Measurements from ENCODE around the gene MAPK8IP2.

The MAPK8IP2 gene

DNA sequence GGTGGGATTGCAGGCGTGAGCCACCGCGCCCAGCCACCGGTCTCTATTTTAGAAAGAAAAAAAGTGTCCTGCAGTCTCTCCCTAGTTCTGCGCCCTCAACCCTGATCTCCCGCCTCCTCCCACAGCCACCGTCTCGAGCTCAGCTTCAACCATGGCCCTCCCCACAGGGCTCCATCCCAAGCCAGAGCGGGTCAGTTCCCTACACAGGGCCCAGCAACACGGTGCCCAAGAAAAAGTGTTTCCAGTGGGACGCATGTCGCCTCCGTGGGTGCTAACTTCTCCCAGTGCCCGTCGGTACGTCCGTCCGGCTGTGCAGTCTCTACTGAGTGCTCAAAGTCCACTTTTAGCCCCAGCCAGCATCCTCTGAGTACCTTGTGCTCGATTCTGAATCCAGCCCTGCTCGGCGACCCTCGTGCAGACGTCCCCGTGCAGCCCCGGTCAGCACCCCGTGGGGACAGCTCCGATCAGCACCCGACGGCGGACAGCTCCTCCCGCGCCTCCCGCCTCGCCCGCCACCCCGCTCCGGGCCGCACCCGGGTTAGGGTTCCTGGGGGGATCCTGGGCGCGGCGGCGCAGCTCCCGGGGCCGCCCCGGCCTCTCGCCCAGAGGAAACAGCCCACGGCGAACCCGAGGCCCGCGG lies 657 bp upstream of the MAPK8IP2 start:
- Histone ChIP-seq H3K9me3 (ENCODE audit: control insufficient read depth in 2 of 2, low read length in 2 of 2) (no peaks in the 10 kb centered on the region), H3K4me1 (ENCODE audit: control insufficient read depth in 2 of 2, insufficient read depth in 2 of 2, low read length in 2 of 2) (no peaks in the 10 kb centered on the region), H3K36me3 (ENCODE audit: control insufficient read depth in 2 of 2, insufficient read depth in 2 of 2, low read length in 2 of 2) (no peaks in the 10 kb centered on the region), H3K27me3 (ENCODE audit: control insufficient read depth in 2 of 2, insufficient read depth in 2 of 2, low read length in 2 of 2) (peaks cover 16 to 22% of the 10 kb centered on the region in 2 donors), H3K9ac (ENCODE audit: low read depth in 1 of 2, low read length in 2 of 2) (no peak overlapping the region), H3K4me3 (ENCODE audit: low read length in 2 of 2) (no peak overlapping the region), H3K27ac (ENCODE audit: low read depth in 2 of 2, low read length in 2 of 2) (no peak overlapping the region)

DNA sequence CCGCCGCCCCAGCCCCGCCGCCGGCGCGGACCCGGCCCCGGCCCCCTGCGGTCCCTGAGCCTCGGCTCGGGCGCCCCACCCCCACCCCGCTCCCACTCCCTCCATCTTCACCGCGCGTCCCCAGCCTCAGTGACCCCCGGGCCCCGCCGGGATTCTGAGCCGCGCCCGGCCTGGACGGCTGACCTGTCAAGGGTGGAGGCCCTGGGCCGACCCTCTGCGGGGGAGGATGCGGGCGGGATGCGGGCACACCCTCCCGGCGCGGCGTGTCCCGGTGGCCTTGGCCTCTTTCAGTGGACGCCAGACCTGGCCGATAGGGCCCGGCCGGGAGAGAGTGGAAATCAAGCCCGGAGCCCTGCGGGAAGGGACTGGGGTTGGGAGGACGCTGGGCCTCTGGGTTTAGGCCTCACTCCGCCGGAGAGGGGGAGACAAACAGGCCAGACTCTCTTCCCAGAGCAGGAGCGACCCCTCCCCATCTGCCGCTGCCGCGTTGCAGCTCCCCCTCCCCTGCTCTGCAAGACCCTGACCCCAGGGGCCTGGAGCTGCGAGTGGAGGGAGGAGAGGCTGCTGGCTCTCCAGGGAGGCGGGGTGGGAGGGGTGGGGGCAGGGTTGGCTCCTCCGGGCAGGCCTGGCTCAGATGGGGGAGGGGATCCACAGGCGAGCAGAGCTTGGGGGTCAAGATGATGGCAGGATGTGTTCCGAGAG lies 525 bp downstream of the MAPK8IP2 start:
- H3K36me3 ChIP-seq (ENCODE audit: control insufficient read depth in 2 of 2, insufficient read depth in 2 of 2, low read length in 2 of 2) = no peaks in the 10 kb centered on the region
- no peaks in the 10 kb centered on the region for H3K4me1 ChIP-seq (ENCODE audit: control insufficient read depth in 2 of 2, insufficient read depth in 2 of 2, low read length in 2 of 2)
- H3K27ac ChIP-seq (ENCODE audit: low read depth in 2 of 2, low read length in 2 of 2) = no peak overlapping the region
- peaks cover 16 to 22% of the 10 kb centered on the region in 2 donors for H3K27me3 ChIP-seq (ENCODE audit: control insufficient read depth in 2 of 2, insufficient read depth in 2 of 2, low read length in 2 of 2)
- H3K9ac ChIP-seq (ENCODE audit: low read depth in 1 of 2, low read length in 2 of 2) = no peak overlapping the region
- H3K4me3 ChIP-seq (ENCODE audit: low read length in 2 of 2) = no peak overlapping the region
- no peaks in the 10 kb centered on the region for H3K9me3 ChIP-seq (ENCODE audit: control insufficient read depth in 2 of 2, low read length in 2 of 2)

DNA sequence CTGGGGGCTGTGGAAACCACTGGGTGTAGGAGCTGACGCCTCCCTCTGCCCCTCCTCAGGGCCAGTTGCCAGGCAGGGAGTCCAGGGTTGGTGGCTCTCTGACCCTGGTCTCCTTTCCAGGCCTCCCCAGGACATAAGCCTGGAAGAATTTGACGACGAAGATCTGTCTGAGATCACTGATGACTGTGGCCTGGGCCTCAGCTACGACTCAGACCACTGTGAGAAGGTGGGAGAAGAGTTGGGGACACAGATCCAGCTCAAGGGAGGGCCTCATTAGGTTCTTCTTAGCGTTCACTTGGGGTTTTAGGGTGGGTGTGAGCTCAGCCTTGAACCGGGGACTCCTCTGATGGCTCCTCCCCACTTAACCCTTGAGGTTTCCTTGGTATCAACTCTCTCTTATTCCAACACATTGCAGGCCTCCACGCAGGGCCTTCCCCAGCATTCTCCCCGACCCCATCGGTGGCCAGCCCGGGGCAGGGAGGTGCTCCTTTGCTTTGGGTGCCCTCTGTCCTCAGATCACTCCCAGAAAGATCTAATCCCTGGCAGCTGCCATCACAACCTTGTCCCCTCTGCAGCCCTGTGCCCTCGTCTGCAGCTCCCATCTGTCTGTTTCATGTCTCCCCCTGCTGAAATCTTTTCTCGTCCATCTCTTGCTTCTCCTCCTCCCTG lies 1.2 kb downstream of the MAPK8IP2 start:
- H3K4me3 ChIP-seq (ENCODE audit: low read length in 2 of 2) = no peak overlapping the region
- H3K9me3 ChIP-seq (ENCODE audit: control insufficient read depth in 2 of 2, low read length in 2 of 2) = no peaks in the 10 kb centered on the region
- no peaks in the 10 kb centered on the region for H3K36me3 ChIP-seq (ENCODE audit: control insufficient read depth in 2 of 2, insufficient read depth in 2 of 2, low read length in 2 of 2)
- peaks cover 16 to 22% of the 10 kb centered on the region in 2 donors for H3K27me3 ChIP-seq (ENCODE audit: control insufficient read depth in 2 of 2, insufficient read depth in 2 of 2, low read length in 2 of 2)
- no peaks in the 10 kb centered on the region for H3K4me1 ChIP-seq (ENCODE audit: control insufficient read depth in 2 of 2, insufficient read depth in 2 of 2, low read length in 2 of 2)
- H3K27ac ChIP-seq (ENCODE audit: low read depth in 2 of 2, low read length in 2 of 2) = no peak overlapping the region
- H3K9ac ChIP-seq (ENCODE audit: low read depth in 1 of 2, low read length in 2 of 2) = no peak overlapping the region

DNA sequence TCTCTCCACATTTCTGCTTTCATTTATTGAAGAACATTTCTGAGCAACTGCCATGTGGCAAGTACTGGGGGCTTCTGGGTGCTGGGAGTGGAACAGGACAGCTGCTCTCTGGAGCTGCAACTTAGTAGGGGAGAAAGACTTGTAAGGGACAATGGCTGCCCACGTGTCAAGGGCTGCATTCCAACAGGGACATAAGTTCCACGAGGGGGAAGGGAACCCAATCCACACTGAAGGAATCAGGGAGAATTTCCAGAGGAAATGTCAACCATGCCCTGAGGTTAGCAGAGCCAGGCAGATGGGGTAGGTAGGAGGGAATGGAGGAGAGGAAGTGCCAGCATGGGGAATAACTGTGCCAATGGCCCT lies 1.7 kb downstream of the MAPK8IP2 start:
- Histone ChIP-seq H3K9me3 (ENCODE audit: control insufficient read depth in 2 of 2, low read length in 2 of 2) (no peaks in the 10 kb centered on the region), H3K27ac (ENCODE audit: low read depth in 2 of 2, low read length in 2 of 2) (no peak overlapping the region), H3K36me3 (ENCODE audit: control insufficient read depth in 2 of 2, insufficient read depth in 2 of 2, low read length in 2 of 2) (no peaks in the 10 kb centered on the region), H3K27me3 (ENCODE audit: control insufficient read depth in 2 of 2, insufficient read depth in 2 of 2, low read length in 2 of 2) (peaks cover 16 to 22% of the 10 kb centered on the region in 2 donors), H3K9ac (ENCODE audit: low read depth in 1 of 2, low read length in 2 of 2) (no peak overlapping the region), H3K4me3 (ENCODE audit: low read length in 2 of 2) (no peak overlapping the region), H3K4me1 (ENCODE audit: control insufficient read depth in 2 of 2, insufficient read depth in 2 of 2, low read length in 2 of 2) (no peaks in the 10 kb centered on the region)

DNA sequence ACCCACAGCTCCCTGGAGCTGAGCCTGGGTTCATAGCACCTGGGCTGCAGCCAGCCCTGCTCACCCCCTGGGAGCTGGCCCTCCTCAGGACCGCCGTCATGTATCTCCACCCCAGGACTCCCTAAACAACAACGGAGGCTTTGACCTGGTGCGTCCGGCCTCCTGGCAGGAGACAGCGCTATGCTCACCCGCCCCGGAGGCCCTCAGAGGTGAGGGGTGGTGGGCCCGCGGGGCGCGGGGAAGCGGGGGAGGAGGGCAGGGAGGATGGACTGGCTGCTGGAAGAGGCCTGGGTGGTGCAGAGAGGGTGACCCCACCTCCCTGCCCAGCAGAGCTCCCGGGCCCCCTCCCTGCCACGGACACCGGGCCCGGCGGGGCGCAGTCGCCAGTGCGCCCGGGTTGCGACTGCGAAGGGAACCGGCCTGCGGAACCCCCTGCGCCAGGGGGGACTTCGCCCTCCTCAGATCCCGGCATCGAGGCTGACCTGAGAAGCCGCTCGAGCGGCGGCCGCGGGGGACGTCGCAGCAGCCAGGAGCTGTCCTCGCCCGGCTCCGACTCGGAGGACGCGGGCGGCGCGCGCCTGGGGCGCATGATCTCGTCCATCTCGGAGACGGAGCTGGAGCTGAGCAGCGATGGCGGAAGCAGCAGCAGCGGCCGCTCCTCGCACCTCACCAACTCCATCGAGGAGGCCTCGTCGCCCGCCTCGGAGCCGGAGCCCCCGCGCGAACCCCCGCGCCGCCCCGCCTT lies 3.1 kb downstream of the MAPK8IP2 start:
- H3K4me1 ChIP-seq (ENCODE audit: control insufficient read depth in 2 of 2, insufficient read depth in 2 of 2, low read length in 2 of 2) = no peaks in the 10 kb centered on the region
- peaks cover 16 to 24% of the 10 kb centered on the region in 2 donors for H3K27me3 ChIP-seq (ENCODE audit: control insufficient read depth in 2 of 2, insufficient read depth in 2 of 2, low read length in 2 of 2)

DNA sequence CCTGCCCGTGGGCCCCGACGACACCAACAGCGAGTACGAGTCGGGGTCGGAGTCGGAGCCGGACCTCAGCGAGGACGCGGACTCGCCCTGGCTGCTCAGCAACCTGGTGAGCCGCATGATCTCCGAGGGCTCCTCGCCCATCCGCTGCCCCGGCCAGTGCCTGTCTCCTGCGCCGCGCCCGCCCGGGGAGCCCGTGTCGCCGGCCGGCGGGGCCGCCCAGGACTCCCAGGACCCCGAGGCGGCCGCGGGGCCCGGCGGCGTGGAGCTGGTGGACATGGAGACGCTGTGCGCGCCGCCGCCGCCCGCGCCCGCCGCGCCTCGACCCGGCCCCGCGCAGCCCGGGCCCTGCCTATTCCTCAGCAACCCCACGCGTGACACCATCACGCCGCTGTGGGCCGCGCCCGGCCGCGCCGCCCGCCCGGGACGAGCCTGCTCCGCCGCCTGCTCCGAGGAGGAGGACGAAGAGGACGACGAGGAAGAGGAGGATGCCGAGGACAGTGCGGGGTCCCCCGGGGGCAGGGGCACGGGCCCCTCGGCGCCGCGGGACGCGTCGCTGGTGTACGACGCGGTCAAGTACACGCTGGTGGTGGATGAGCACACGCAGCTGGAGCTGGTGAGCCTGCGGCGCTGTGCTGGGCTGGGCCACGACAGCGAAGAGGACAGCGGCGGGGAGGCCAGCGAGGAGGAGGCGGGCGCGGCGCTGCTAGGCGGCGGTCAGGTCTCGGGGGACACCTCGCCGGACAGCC lies 3.8 kb downstream of the MAPK8IP2 start:
- Histone ChIP-seq H3K4me3 (ENCODE audit: low read length in 2 of 2) (no peak overlapping the region), H3K9ac (ENCODE audit: low read depth in 1 of 2, low read length in 2 of 2) (no peak overlapping the region), H3K9me3 (ENCODE audit: control insufficient read depth in 2 of 2, low read length in 2 of 2) (no peaks in the 10 kb centered on the region), H3K27me3 (ENCODE audit: control insufficient read depth in 2 of 2, insufficient read depth in 2 of 2, low read length in 2 of 2) (peaks cover 16 to 24% of the 10 kb centered on the region in 2 donors), H3K27ac (ENCODE audit: low read depth in 2 of 2, low read length in 2 of 2) (no peak overlapping the region), H3K4me1 (ENCODE audit: control insufficient read depth in 2 of 2, insufficient read depth in 2 of 2, low read length in 2 of 2) (no peaks in the 10 kb centered on the region), H3K36me3 (ENCODE audit: control insufficient read depth in 2 of 2, insufficient read depth in 2 of 2, low read length in 2 of 2) (no peaks in the 10 kb centered on the region)

More for the DNA sequence above, 3.1 kb downstream of the MAPK8IP2 start:
- Histone ChIP-seq H3K4me3 (ENCODE audit: low read length in 2 of 2) (no peak overlapping the region), H3K27ac (ENCODE audit: low read depth in 2 of 2, low read length in 2 of 2) (no peak overlapping the region), H3K9ac (ENCODE audit: low read depth in 1 of 2, low read length in 2 of 2) (no peak overlapping the region), H3K9me3 (ENCODE audit: control insufficient read depth in 2 of 2, low read length in 2 of 2) (no peaks in the 10 kb centered on the region), H3K36me3 (ENCODE audit: control insufficient read depth in 2 of 2, insufficient read depth in 2 of 2, low read length in 2 of 2) (no peaks in the 10 kb centered on the region)

DNA sequence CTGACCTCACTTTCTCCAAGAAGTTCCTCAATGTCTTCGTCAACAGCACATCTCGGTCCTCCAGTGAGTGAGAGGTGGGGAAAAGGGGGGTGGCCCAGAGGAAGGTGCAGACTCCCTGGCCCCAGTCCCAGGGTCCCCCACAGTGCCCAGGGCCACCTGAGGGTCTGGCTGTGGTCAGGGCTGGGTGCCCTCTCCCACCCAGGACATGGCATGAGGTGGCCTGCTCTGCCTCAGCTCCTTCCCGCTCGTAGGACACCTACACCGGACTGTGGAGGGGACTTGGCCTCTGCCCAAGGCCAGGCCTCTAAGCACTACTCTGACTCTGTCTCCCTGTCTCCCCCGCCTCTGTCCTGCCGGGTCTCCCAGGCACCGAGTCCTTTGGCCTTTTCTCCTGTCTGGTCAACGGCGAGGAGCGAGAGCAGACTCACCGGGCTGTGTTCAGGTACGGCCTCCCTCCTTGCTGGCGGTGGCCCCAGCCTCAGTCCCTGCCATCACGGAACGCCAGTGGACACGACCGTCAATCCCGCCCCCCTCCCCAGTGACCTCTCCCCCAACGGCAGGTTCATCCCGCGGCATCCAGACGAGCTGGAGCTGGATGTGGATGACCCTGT lies 4.5 kb downstream of the MAPK8IP2 start:
- Histone ChIP-seq H3K36me3 (ENCODE audit: control insufficient read depth in 2 of 2, insufficient read depth in 2 of 2, low read length in 2 of 2) (no peaks in the 10 kb centered on the region), H3K9me3 (ENCODE audit: control insufficient read depth in 2 of 2, low read length in 2 of 2) (no peaks in the 10 kb centered on the region), H3K9ac (ENCODE audit: low read depth in 1 of 2, low read length in 2 of 2) (no peak overlapping the region), H3K4me3 (ENCODE audit: low read length in 2 of 2) (no peak overlapping the region), H3K27ac (ENCODE audit: low read depth in 2 of 2, low read length in 2 of 2) (no peak overlapping the region), H3K27me3 (ENCODE audit: control insufficient read depth in 2 of 2, insufficient read depth in 2 of 2, low read length in 2 of 2) (peaks cover 12 to 20% of the 10 kb centered on the region in 2 donors), H3K4me1 (ENCODE audit: control insufficient read depth in 2 of 2, insufficient read depth in 2 of 2, low read length in 2 of 2) (no peaks in the 10 kb centered on the region)

DNA sequence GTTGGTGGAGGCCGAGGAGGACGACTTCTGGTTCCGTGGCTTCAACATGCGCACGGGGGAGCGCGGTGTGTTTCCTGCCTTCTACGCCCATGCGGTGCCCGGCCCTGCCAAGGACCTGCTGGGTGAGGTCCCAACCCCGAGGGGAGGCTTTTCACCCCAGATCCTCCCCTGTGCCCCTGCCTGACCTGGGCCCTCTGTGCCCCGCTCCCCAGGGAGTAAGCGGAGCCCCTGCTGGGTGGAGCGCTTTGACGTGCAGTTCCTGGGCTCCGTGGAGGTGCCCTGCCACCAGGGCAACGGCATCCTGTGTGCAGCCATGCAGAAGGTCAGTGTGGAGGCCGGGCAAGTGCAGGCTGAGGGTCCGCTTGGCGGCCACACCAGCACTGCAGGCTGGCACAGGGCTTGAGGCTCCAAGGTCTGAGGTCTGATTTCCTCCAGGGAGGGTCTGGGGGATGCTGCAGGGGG lies 5.1 kb downstream of the MAPK8IP2 start:
- Histone ChIP-seq H3K27ac (ENCODE audit: low read depth in 2 of 2, low read length in 2 of 2) (no peak overlapping the region), H3K36me3 (ENCODE audit: control insufficient read depth in 2 of 2, insufficient read depth in 2 of 2, low read length in 2 of 2) (no peaks in the 10 kb centered on the region), H3K27me3 (ENCODE audit: control insufficient read depth in 2 of 2, insufficient read depth in 2 of 2, low read length in 2 of 2) (peaks cover 12 to 19% of the 10 kb centered on the region in 2 donors), H3K9me3 (ENCODE audit: control insufficient read depth in 2 of 2, low read length in 2 of 2) (no peaks in the 10 kb centered on the region), H3K4me3 (ENCODE audit: low read length in 2 of 2) (no peak overlapping the region), H3K9ac (ENCODE audit: low read depth in 1 of 2, low read length in 2 of 2) (no peak overlapping the region), H3K4me1 (ENCODE audit: control insufficient read depth in 2 of 2, insufficient read depth in 2 of 2, low read length in 2 of 2) (no peaks in the 10 kb centered on the region)

DNA sequence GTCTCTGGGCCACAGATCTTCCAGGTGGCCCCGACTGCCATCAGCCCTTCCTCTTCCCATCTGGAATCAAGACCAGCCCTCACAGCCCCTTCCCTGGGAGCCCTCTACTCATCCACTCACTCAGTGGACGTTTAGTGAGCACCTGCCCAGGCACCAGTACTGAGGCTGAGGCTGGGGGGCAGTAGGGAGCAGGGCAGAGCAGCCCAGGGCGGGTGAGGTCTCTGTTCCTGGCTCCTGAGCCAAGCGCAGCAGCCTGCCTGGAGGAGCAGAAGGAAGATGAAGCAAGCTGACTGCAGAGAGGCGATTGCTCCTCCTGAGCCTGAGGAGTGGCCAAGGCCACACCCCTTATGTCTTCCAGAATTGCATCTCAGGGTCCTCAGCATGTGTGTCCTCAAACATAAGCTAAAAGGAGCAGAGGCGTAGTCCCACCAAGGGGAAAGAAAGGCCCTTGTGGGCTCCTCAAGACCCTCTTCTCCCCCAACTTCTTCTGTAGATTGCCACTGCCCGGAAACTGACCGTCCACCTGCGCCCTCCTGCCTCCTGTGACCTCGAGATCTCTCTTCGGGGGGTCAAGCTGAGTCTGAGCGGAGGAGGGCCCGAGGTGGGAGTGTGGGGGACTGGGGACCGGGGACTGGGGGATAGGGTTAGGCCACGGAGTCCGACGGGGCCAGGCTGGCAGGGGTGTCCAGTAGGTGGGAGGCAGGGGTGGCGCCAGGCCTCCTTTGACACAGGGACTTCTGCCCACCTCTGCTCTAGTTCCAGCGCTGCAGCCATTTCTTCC lies 5.8 kb downstream of the MAPK8IP2 start:
- Histone ChIP-seq H3K27ac (ENCODE audit: low read depth in 2 of 2, low read length in 2 of 2) (no peak overlapping the region), H3K9ac (ENCODE audit: low read depth in 1 of 2, low read length in 2 of 2) (no peak overlapping the region), H3K36me3 (ENCODE audit: control insufficient read depth in 2 of 2, insufficient read depth in 2 of 2, low read length in 2 of 2) (no peaks in the 10 kb centered on the region), H3K4me1 (ENCODE audit: control insufficient read depth in 2 of 2, insufficient read depth in 2 of 2, low read length in 2 of 2) (no peaks in the 10 kb centered on the region), H3K9me3 (ENCODE audit: control insufficient read depth in 2 of 2, low read length in 2 of 2) (no peaks in the 10 kb centered on the region), H3K4me3 (ENCODE audit: low read length in 2 of 2) (no peak overlapping the region), H3K27me3 (ENCODE audit: control insufficient read depth in 2 of 2, insufficient read depth in 2 of 2, low read length in 2 of 2) (peaks cover 12 to 19% of the 10 kb centered on the region in 2 donors)

Data from mucosa of rectum (tissue), 2 donors.